Measurements from ENCODE around the gene ST6GALNAC3.

ST6GALNAC3 gene

DNA sequence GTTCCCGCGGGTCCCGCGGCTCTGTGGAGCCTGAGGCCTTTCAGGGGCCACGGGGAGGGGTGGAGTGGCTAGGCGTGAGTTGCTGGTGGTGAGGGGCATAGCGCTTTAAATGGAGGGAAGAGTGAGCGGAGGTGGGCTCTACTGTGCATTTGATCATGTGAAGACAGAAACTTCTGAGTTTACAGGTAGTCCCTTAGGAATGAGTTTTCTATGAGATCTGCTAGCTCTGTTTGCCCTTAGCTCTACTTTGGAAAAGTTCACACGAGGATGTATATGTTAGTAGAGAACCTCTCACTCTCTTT is 593 bp downstream of the ST6GALNAC3 start:
- no CpG with 5 or more reads among the region's 9 CpGs for WGBS (ENCODE audit: extremely low coverage, insufficient coverage, low lambda C conversion rate)
- Histone ChIP-seq H2BK120ac (ENCODE audit: low read depth, low read length) (no peak overlapping the region), H3K27me3 (ENCODE audit: insufficient read depth, low read length, poor library complexity) (no peaks in the 10 kb centered on the region), H2BK15ac (replicated peaks; ENCODE audit: low read depth) (no peak overlapping the region), H4K8ac (ENCODE audit: low read depth, low read length) (no peak overlapping the region), H3K4me3 (ENCODE audit: low read length) (peak overlapping the region; percentile 24), H3K4ac (ENCODE audit: low read depth, low read length) (no peak overlapping the region), H3K36me3 (ENCODE audit: control insufficient read depth, insufficient read depth, low read length) (no peaks in the 10 kb centered on the region), H3K9ac (ENCODE audit: low read length) (peak overlapping the region; percentile 63), H3K23ac (ENCODE audit: low read length) (peak overlapping the region; percentile 92), H2BK5ac (ENCODE audit: low read length) (peak overlapping the region; percentile 42), H3K27ac (ENCODE audit: low read depth, low read length) (no peak overlapping the region), H3K79me1 (ENCODE audit: low read length) (peaks cover 5% of the 10 kb centered on the region), H3K4me1 (ENCODE audit: control insufficient read depth, low read depth, low read length) (peaks cover 7% of the 10 kb centered on the region), H3K56ac (ENCODE audit: low read length) (peak overlapping the region; percentile 96), H3K4me2 (ENCODE audit: low read length) (peak overlapping the region; percentile 39), H4K5ac (ENCODE audit: low read length) (no peak overlapping the region), H3K18ac (ENCODE audit: low read length) (no peak overlapping the region), H2AK5ac (ENCODE audit: low read length) (no peak overlapping the region), H3K79me2 (ENCODE audit: control insufficient read depth, insufficient read depth, low read length) (peaks cover 2% of the 10 kb centered on the region)
- DNase-seq: no peak

DNA sequence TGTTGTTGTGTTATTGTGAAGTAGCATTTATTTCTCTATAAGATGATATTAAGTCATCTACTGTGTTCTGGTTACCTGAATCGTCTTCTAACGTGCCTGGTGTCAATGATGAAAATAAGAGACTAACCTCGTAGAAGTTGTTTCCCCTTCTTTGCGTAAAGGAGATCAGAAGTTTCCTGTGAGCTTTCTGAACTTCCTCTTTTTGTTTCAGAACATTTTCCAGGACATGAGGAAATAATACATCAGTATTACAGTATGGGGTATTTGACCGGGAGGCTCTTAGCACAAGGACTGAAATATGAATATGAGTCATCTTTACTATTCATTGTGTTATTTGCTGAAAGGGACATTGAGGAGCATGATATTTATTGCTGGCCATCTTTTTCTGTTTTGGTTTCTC is 1.3 kb downstream of the ST6GALNAC3 start:
- DNase-seq: no peak
- H3K4me3 ChIP-seq (ENCODE audit: low read length): no peak overlapping the region

GRCh38 chr1:76079475-76080227 is 5.1 kb downstream of the ST6GALNAC3 start:
- H3K9ac ChIP-seq (ENCODE audit: low read length): no peak overlapping the region
- no peak overlapping the region for H2BK5ac ChIP-seq (ENCODE audit: low read length)
- peak overlapping the region; percentile 36 for H2BK15ac ChIP-seq (replicated peaks; ENCODE audit: low read depth)
- H3K4me3 ChIP-seq (ENCODE audit: low read length): no peak overlapping the region
- H3K79me1 ChIP-seq (ENCODE audit: low read length): peaks cover 8% of the 10 kb centered on the region
- no peak overlapping the region for H3K27ac ChIP-seq (ENCODE audit: low read depth, low read length)
- no peaks in the 10 kb centered on the region for H3K27me3 ChIP-seq (ENCODE audit: insufficient read depth, low read length, poor library complexity)
- H2BK120ac ChIP-seq (ENCODE audit: low read depth, low read length): no peak overlapping the region
- no peak overlapping the region for H3K4ac ChIP-seq (ENCODE audit: low read depth, low read length)
- no peak overlapping the region for H3K4me2 ChIP-seq (ENCODE audit: low read length)
- no peaks in the 10 kb centered on the region for H3K36me3 ChIP-seq (ENCODE audit: control insufficient read depth, insufficient read depth, low read length)
- H2AK5ac ChIP-seq (ENCODE audit: low read length): peak overlapping the region; percentile 66
- H3K23ac ChIP-seq (ENCODE audit: low read length): no peak overlapping the region
- H3K79me2 ChIP-seq (ENCODE audit: control insufficient read depth, insufficient read depth, low read length): peaks cover 4% of the 10 kb centered on the region
- no peak overlapping the region for H3K18ac ChIP-seq (ENCODE audit: low read length)
- H4K8ac ChIP-seq (ENCODE audit: low read depth, low read length): no peak overlapping the region
- DNase-seq: no peak
- peak overlapping the region; percentile 59 for H3K56ac ChIP-seq (ENCODE audit: low read length)
- H4K5ac ChIP-seq (ENCODE audit: low read length): no peak overlapping the region
- 100% methylated on average over 1 of the region's 7 CpGs for WGBS (ENCODE audit: extremely low coverage, insufficient coverage, low lambda C conversion rate)
- peaks cover 31% of the 10 kb centered on the region for H3K4me1 ChIP-seq (ENCODE audit: control insufficient read depth, low read depth, low read length)

More for the DNA sequence above, 1.3 kb downstream of the ST6GALNAC3 start:
- Histone ChIP-seq H2BK5ac (ENCODE audit: low read length) (no peak overlapping the region), H2BK15ac (replicated peaks; ENCODE audit: low read depth) (no peak overlapping the region), H3K36me3 (ENCODE audit: control insufficient read depth, insufficient read depth, low read length) (no peaks in the 10 kb centered on the region), H3K79me1 (ENCODE audit: low read length) (peaks cover 5% of the 10 kb centered on the region), H3K4ac (ENCODE audit: low read depth, low read length) (no peak overlapping the region), H3K18ac (ENCODE audit: low read length) (no peak overlapping the region), H3K4me2 (ENCODE audit: low read length) (no peak overlapping the region), H3K9ac (ENCODE audit: low read length) (peak overlapping the region; percentile 63), H3K4me1 (ENCODE audit: control insufficient read depth, low read depth, low read length) (peaks cover 8% of the 10 kb centered on the region), H4K5ac (ENCODE audit: low read length) (no peak overlapping the region), H3K23ac (ENCODE audit: low read length) (no peak overlapping the region), H2BK120ac (ENCODE audit: low read depth, low read length) (no peak overlapping the region), H4K8ac (ENCODE audit: low read depth, low read length) (no peak overlapping the region), H3K27ac (ENCODE audit: low read depth, low read length) (no peak overlapping the region), H3K56ac (ENCODE audit: low read length) (no peak overlapping the region), H3K79me2 (ENCODE audit: control insufficient read depth, insufficient read depth, low read length) (peaks cover 2% of the 10 kb centered on the region), H3K27me3 (ENCODE audit: insufficient read depth, low read length, poor library complexity) (no peaks in the 10 kb centered on the region), H2AK5ac (ENCODE audit: low read length) (no peak overlapping the region)
- no CpG with 5 or more reads among the region's 5 CpGs for WGBS (ENCODE audit: extremely low coverage, insufficient coverage, low lambda C conversion rate)

GRCh38 chr1:76080552-76081079 is 6.1 kb downstream of the ST6GALNAC3 start:
- no peak overlapping the region for H3K23ac ChIP-seq (ENCODE audit: low read length)
- DNase-seq: no peak
- peaks cover 29% of the 10 kb centered on the region for H3K4me1 ChIP-seq (ENCODE audit: control insufficient read depth, low read depth, low read length)
- no peak overlapping the region for H2BK120ac ChIP-seq (ENCODE audit: low read depth, low read length)
- peaks cover 10% of the 10 kb centered on the region for H3K79me1 ChIP-seq (ENCODE audit: low read length)
- no peak overlapping the region for H3K18ac ChIP-seq (ENCODE audit: low read length)
- WGBS (ENCODE audit: extremely low coverage, insufficient coverage, low lambda C conversion rate): no CpG with 5 or more reads among the region's 4 CpGs
- H3K79me2 ChIP-seq (ENCODE audit: control insufficient read depth, insufficient read depth, low read length): peaks cover 4% of the 10 kb centered on the region
- no peak overlapping the region for H3K9ac ChIP-seq (ENCODE audit: low read length)
- no peak overlapping the region for H3K56ac ChIP-seq (ENCODE audit: low read length)
- no peak overlapping the region for H2AK5ac ChIP-seq (ENCODE audit: low read length)
- H3K27ac ChIP-seq (ENCODE audit: low read depth, low read length): no peak overlapping the region
- H3K36me3 ChIP-seq (ENCODE audit: control insufficient read depth, insufficient read depth, low read length): no peaks in the 10 kb centered on the region
- H3K4me2 ChIP-seq (ENCODE audit: low read length): no peak overlapping the region
- H2BK5ac ChIP-seq (ENCODE audit: low read length): no peak overlapping the region
- H3K27me3 ChIP-seq (ENCODE audit: insufficient read depth, low read length, poor library complexity): no peaks in the 10 kb centered on the region
- H3K4me3 ChIP-seq (ENCODE audit: low read length): no peak overlapping the region
- H3K4ac ChIP-seq (ENCODE audit: low read depth, low read length): no peak overlapping the region
- no peak overlapping the region for H4K5ac ChIP-seq (ENCODE audit: low read length)
- no peak overlapping the region for H2BK15ac ChIP-seq (replicated peaks; ENCODE audit: low read depth)
- H4K8ac ChIP-seq (ENCODE audit: low read depth, low read length): no peak overlapping the region

DNA sequence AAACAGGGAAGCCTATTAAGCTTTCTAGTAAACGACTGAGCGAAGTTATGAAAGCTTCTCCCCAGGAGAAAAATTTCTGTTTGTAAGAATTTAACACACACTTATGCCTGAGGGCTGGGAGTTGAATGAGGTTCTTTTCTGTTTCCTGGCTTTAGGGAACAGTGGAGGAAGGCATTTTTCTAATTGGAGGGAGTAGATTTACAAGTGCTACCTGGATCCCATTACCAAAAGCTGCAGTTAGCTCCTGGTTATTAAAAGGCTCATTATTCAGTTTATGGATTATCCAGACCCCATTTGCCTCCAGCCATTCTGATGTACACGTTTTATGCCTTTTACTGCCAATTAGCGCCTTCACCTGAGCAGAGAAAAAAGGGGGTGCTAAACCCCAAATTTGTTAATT is 7.5 kb downstream of the ST6GALNAC3 start:
- no CpG with 5 or more reads among the region's 4 CpGs for WGBS (ENCODE audit: extremely low coverage, insufficient coverage, low lambda C conversion rate)
- no peak overlapping the region for H4K5ac ChIP-seq (ENCODE audit: low read length)
- no peak overlapping the region for H2AK5ac ChIP-seq (ENCODE audit: low read length)
- H3K4me1 ChIP-seq (ENCODE audit: control insufficient read depth, low read depth, low read length): peaks cover 31% of the 10 kb centered on the region
- H3K56ac ChIP-seq (ENCODE audit: low read length): peak overlapping the region; percentile 35
- H3K27me3 ChIP-seq (ENCODE audit: insufficient read depth, low read length, poor library complexity): no peaks in the 10 kb centered on the region
- peak overlapping the region; percentile 83 for H3K18ac ChIP-seq (ENCODE audit: low read length)
- peaks cover 2% of the 10 kb centered on the region for H3K79me2 ChIP-seq (ENCODE audit: control insufficient read depth, insufficient read depth, low read length)
- H4K8ac ChIP-seq (ENCODE audit: low read depth, low read length): no peak overlapping the region
- H2BK15ac ChIP-seq (replicated peaks; ENCODE audit: low read depth): no peak overlapping the region
- H3K4ac ChIP-seq (ENCODE audit: low read depth, low read length): no peak overlapping the region
- peaks cover 8% of the 10 kb centered on the region for H3K79me1 ChIP-seq (ENCODE audit: low read length)
- H2BK120ac ChIP-seq (ENCODE audit: low read depth, low read length): peak overlapping the region; percentile 93
- no peak overlapping the region for H3K4me2 ChIP-seq (ENCODE audit: low read length)
- H3K9ac ChIP-seq (ENCODE audit: low read length): no peak overlapping the region
- DNase-seq: peak; percentile 33
- peak overlapping the region; percentile 33 for H3K27ac ChIP-seq (ENCODE audit: low read depth, low read length)
- no peaks in the 10 kb centered on the region for H3K36me3 ChIP-seq (ENCODE audit: control insufficient read depth, insufficient read depth, low read length)
- no peak overlapping the region for H2BK5ac ChIP-seq (ENCODE audit: low read length)
- no peak overlapping the region for H3K4me3 ChIP-seq (ENCODE audit: low read length)
- no peak overlapping the region for H3K23ac ChIP-seq (ENCODE audit: low read length)

Measured in mesendoderm (in vitro differentiated cells).